CD4-positive, alpha-beta T cell treated with Interleukin-6 at 100 ng/mL for 8 hours (primary cell): ENCODE results near the gene SRSF7.

Experiments used
- DNase-seq: peaks from one replicate; pipeline ENCODE4 v3.0.0-alpha.2; 2020; ENCODE audit warnings: mixed read lengths, low spot score

The SRSF7 gene

DNA sequence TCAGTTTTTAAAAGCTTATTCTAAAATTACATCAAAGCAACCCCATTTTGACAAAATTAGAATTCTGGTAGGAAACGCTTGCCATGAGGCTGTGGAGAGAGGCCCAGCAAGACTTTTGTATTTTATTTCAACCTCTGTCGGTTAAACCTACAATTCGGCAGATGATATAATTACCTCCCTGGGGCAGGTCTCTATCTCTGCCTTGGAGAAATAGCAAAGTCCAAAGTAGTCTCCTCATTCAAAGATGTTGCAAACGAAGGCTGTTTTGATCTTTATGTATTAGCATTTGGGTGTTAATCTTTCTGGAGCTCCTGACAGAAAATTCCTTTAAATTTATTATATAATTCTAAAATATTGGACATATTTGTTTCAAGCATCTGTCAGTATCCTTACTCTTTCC lies 49.6 kb downstream of the SRSF7 start:
- DNase-seq, result no peak

DNA sequence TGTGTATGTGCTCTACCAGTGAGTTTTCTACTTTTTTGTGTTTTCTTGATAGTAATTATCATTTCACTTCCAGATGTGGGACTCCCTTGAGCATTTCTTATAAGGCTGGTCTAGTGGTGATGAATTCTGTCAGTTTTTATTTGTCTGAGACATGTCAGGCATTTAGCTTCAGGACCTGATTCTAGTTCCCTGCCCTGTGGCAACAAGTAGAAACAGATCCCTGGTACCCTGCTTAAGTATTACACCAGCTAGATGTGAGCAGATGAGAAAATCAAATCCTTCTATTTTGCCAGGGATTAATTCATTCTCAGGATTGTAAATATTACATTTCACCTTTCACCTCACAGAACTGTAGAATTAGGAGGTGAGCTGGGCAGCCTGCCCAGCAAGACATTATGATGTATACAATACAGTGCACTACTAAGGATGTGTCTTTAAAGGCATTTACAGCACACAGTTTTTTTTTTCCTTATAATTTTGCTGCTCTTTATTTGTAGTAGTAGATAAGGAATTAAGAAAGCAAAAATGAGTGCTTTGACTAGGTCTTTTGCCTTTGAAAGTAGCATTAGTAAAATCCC lies 50.2 kb downstream of the SRSF7 start:
- no peak for DNase-seq

DNA sequence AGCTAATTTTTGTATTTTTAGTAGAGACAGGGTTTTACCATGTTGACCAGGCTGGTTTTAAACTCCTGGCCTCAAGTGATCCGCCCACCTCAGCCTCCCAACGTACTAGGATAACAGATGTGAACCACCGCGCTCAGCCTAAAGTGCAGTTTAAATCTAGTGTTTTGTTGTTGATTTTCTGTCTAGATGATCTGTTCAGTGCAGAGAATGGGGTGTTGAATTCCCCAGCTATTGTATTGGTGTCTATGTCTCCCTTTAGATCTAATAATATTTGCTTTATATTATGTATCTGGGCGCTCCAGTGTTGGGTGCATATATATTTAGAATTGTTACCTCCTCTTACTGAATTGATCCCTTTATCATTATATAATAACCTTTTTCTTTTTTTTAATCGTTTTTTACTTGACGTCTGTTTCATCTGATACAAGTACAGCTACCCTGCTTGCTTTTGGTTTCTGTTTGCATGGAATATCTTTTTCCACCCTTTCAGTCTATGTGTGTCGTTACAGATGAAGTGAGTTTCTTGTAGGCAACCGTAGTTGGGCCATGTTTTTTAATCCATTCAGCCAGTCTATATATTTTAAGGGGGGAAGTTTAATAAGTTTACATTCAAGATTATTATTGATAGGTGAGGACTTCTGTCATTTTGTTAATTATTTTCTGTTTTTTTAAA lies 50.9 kb downstream of the SRSF7 start:
- DNase-seq, result no peak

DNA sequence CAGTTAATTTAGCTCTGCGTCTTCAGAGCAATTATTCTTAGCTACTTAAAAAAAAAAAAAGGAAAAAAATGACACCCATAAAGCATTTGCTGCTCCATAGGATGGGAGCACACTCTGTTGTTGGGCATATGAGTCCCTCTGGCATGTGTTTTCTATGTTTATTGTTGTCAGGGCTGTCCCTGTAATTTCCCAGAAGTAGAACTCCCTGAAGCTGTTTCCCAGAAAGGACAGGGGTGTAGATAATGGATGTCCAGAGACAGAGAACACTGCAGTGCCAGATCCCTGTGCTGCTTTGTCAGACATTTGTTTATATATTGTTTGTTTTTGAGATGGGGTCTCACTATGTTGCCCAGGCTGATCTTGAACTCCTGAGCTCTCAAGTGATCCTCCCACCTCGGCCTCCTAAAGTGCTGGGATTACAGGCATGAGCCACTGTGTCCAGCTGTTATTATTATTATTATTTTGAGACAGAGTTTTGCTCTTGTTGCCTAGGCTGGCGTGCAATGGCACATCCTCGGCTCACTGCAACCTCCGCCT lies 52.6 kb downstream of the SRSF7 start:
- no peak for DNase-seq

DNA sequence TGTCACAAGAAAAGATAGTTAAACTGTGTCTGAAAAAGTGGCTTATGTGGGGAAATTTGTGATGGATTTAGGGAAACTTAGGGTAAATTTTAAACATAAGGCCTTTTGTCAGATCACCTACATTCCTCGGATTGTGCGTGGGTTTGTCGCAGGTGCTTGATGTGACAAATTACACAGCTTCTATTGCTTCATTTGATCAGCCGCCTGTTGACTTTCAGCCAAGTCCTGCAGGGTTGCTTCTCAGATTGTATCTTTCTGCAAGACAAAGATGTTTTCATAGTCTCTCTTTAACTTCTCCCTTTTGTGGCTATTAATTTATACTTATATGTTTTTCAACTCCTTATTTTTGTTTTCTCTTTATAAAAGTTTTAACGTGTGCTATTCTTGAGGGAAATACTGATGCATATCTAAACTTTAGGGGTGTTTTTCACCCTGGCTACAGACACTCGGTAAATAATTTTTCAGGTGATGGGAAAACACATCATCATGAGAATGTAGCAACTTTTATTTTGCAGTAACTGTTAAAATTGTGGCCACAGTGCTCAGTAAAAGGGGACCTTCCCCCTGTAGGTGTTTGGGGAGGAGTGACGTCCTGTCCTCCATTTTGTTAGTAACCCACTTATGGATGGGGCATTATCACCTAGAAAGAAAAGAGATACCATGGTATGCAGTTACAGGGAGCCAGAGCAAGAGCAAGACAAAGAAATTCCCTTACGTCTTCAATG lies 53.9 kb downstream of the SRSF7 start:
- peak; percentile 52 for DNase-seq
